Measurements from ENCODE around the gene LPP.

DNA sequence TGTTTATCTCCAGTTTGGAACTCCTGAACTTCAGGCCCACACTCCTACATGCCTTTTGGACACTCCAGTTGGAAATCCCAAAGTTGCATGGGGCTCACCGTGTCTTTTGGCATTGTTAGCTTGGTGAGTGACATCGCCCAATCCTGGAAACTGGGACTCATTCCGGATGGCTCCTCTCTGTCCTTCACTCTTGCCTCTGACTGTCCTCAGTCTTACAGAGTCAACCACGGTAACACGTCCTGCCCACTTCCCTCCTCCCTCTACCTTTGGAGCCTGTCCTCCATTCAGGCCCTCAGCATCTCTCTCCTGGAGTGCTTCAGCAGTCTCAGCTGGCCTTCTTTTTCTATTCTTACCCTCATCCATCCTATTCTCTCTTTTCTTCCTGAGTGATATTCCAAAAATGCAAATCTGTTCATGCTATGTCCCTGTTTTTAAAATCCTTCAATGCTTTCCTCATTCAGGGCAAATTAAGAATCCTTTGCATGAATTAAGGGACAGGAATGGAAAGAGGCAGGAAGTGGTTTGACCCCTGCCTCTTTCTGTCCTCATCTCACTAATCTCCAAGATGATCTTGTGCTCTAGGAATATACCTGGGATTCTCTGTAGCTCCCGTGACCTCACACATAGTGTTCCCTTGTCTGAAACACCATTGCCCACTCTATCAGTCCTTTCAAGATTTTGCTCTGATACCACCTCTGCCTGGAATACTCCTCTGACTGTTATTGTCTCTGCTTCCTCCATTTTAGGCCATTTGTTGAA is 42.5 kb downstream of the LPP start:
- TF ChIP-seq, protein P1, sequence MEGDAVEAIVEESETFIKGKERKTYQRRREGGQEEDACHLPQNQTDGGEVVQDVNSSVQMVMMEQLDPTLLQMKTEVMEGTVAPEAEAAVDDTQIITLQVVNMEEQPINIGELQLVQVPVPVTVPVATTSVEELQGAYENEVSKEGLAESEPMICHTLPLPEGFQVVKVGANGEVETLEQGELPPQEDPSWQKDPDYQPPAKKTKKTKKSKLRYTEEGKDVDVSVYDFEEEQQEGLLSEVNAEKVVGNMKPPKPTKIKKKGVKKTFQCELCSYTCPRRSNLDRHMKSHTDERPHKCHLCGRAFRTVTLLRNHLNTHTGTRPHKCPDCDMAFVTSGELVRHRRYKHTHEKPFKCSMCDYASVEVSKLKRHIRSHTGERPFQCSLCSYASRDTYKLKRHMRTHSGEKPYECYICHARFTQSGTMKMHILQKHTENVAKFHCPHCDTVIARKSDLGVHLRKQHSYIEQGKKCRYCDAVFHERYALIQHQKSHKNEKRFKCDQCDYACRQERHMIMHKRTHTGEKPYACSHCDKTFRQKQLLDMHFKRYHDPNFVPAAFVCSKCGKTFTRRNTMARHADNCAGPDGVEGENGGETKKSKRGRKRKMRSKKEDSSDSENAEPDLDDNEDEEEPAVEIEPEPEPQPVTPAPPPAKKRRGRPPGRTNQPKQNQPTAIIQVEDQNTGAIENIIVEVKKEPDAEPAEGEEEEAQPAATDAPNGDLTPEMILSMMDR (IDR thresholded peaks at IDR 0.05; ENCODE audit: insufficient read depth, low read depth, low read length), result no peak
- TF ChIP-seq EZH2 (IDR thresholded peaks at IDR 0.05; ENCODE audit: insufficient read depth, low read length), result no peak
